OCI-LY7 (cell line): ENCODE data around the gene SERINC5. TPM values are rescaled to one million over a fixed set of nuclear protein-coding genes. Genes with fewer than 3 reads are reported as not detected.
A peak's percentile ranks its signal among the peaks of the same experiment; 100 is the strongest.

ENCODE experiments used
- BruUV-seq: library from RNA; stranded (reverse); fragments of 400-500 nt; replicated peaks from 2 replicates; lab custom pipeline; 2021; lab: Mats Ljungman, UMichigan
- CTCF ChIA-PET: fragments of 300-600 bp; sonication (Branson Sonifier 250); formaldehyde crosslinking; loops from one replicate; lab custom pipeline; 2022; ENCODE audit warnings: antibody characterized with exemption; ENCODE audit not compliant: unreplicated experiment; lab: Charles Lee
- POLR2A ChIA-PET: fragments of 300-600 bp; sonication (Branson Sonifier 250); formaldehyde crosslinking; loops from one replicate; lab custom pipeline; 2022; ENCODE audit warnings: antibody characterized with exemption; lab: Charles Lee
- DNase-seq: peaks from one replicate; pipeline ENCODE4 v3.0.0-alpha.2; 2015; ENCODE audit warnings: low spot score
- H2AFZ ChIP-seq: fragments of 200-600 bp; sonication (generic), shearing (Covaris generic); 2 replicates; pipeline ENCODE4 v1.6.1; 2014; ENCODE audit warnings: mild to moderate bottlenecking, antibody characterized with exemption, low read length, moderate library complexity
- H3K27ac ChIP-seq: fragments of 200-600 bp; sonication (generic); 2 replicates; pipeline ENCODE4 v1.5.1; 2014; ENCODE audit warnings: mixed run types, low read depth, mild to moderate bottlenecking, moderate library complexity, low read length, inconsistent platforms; ENCODE audit not compliant: poor library complexity, severe bottlenecking
- H3K36me3 ChIP-seq: fragments of 200-600 bp; sonication (generic); 2 replicates; pipeline ENCODE4 v1.6.1; 2014; ENCODE audit warnings: mild to moderate bottlenecking, antibody characterized with exemption, low read length, moderate library complexity, mixed read lengths; ENCODE audit not compliant: insufficient read depth
- H3K4me1 ChIP-seq: fragments of 200-600 bp; sonication (generic); 2 replicates; pipeline ENCODE4 v1.5.1; 2014; ENCODE audit warnings: mild to moderate bottlenecking, low read length; ENCODE audit not compliant: insufficient read depth, poor library complexity, severe bottlenecking
- H3K4me2 ChIP-seq: fragments of 200-600 bp; sonication (generic); 2 replicates; pipeline ENCODE4 v1.6.1; 2014; ENCODE audit warnings: mild to moderate bottlenecking, low read length
- H3K4me3 ChIP-seq: fragments of 200-600 bp; sonication (generic); 2 replicates; pipeline ENCODE4 v1.5.1; 2014; ENCODE audit warnings: mild to moderate bottlenecking, low read depth, low read length; ENCODE audit not compliant: poor library complexity, severe bottlenecking
- H3K79me2 ChIP-seq: fragments of 200-600 bp; sonication (generic); 2 replicates; pipeline ENCODE4 v1.6.1; 2016; ENCODE audit warnings: low read depth, mild to moderate bottlenecking, low read length, moderate library complexity, mixed read lengths; ENCODE audit not compliant: insufficient read depth
- H3K9me2 ChIP-seq: fragments of 200-600 bp; sonication (generic); 2 replicates; pipeline ENCODE4 v1.6.1; 2016; ENCODE audit warnings: mild to moderate bottlenecking, low read length, mixed read lengths; ENCODE audit not compliant: insufficient read depth
- H3K9me3 ChIP-seq: fragments of 200-600 bp; sonication (generic); 2 replicates; pipeline ENCODE4 v1.6.1; 2014; ENCODE audit warnings: mild to moderate bottlenecking, mixed run types, low read length, mixed read lengths
- H4K20me1 ChIP-seq: fragments of 200-600 bp; sonication (generic); 2 replicates; pipeline ENCODE4 v1.6.1; 2014; ENCODE audit warnings: mild to moderate bottlenecking, antibody characterized with exemption, low read length, moderate library complexity, mixed read lengths; ENCODE audit not compliant: insufficient read depth
- CTCF ChIP-seq: fragments of 200-600 bp; sonication (generic); conservative IDR thresholded peaks from 2 replicates; pipeline ENCODE4 v1.5.1; 2014; ENCODE audit warnings: mild to moderate bottlenecking, antibody characterized with exemption, low read length, moderate library complexity, mixed read lengths
- EZH2phosphoT487 ChIP-seq: fragments of 200-600 bp; sonication (generic); IDR thresholded peaks from 2 replicates; pipeline ENCODE4 v1.6.1; 2018; ENCODE audit warnings: low read depth, borderline replicate concordance, mild to moderate bottlenecking, mixed run types, antibody characterized with exemption, low read length, moderate library complexity, mixed read lengths
- intact Hi-C: fragments of 100-400 bp; cut with micrococcal nuclease; formaldehyde crosslinking; loops from one replicate; pipeline ENCODE4 v1.10.0; 2022; ENCODE audit not compliant: unreplicated experiment
- total RNA-seq, 2 experiments: library from RNA; depleted of rRNA in 1 of 2; stranded (reverse); fragments of >200 nt in 1 of 2; shearing (Covaris generic) in 1 of 2; gene quantifications; 2 replicates each; pipeline ENCODE4 v1.2.3, GENCODE V29; 2014 to 2022

Gene SERINC5
- total RNA-seq, 2 experiments from 2014 or later = 31.2 to 87.9 TPM

DNA sequence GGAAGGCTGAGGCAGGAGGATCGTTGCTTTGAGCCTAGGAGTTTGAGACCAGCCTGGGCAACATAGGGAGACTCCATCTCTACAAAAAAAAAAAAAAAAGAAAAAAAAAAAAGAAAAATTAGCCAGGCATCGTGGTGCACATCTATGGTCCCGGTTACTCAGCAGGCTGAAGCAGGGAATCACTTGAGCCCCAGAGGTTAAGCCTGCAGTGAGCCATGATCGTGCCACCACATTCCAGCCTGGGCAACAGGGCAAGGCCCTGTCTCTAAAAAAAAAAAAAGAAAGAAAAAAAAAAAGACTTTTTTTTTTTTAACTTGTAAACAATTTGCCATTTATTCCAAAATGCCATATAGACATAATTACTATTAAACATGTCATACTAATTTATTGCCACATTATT is 64.5 kb downstream of the SERINC5 start:
- DNase-seq = no peak
- H3K27ac ChIP-seq = peak overlapping the region; percentile 98
- BruUV-seq = TSS peak; percentile 90
- intact Hi-C loops = loop anchor here (2.0 kb wide), 1 partner anchor 49 kb away; no protein-coding TSS in a partner anchor
- H3K4me2 ChIP-seq = peak overlapping the region; percentile 73
- ChIA-PET POLR2A (interaction anchor here (0.5 to 5.1 kb wide), 12 partner anchors 8 to 65 kb away, joined by 3 to 91 read pairs (median 6); partner anchors contain the start of gene SERINC5), CTCF (interaction anchor here (1.0 kb wide), 1 partner anchor 27 kb away, joined by 3 read pairs; no protein-coding TSS in a partner anchor)
- H2AFZ ChIP-seq = no peak overlapping the region; the same call in 1 of the 2 replicates
- H3K4me1 ChIP-seq = peaks cover 99% of the 10 kb centered on the region
- peak overlapping the region; percentile 54 for H3K4me3 ChIP-seq
- H4K20me1 ChIP-seq = no peaks in the 10 kb centered on the region
- no peak for TF ChIP-seq EZH2phosphoT487
- no peak for TF ChIP-seq CTCF
- no peaks in the 10 kb centered on the region for H3K9me2 ChIP-seq
- H3K36me3 ChIP-seq = peaks cover 16% of the 10 kb centered on the region
- no peaks in the 10 kb centered on the region for H3K9me3 ChIP-seq
- peaks cover 95% of the 10 kb centered on the region for H3K79me2 ChIP-seq

GRCh38 chr5:80190960-80191359 is 64.9 kb downstream of the SERINC5 start:
- Histone ChIP-seq H2AFZ (peak overlapping the region; percentile 32; the same call in 1 of the 2 replicates), H4K20me1 (no peaks in the 10 kb centered on the region), H3K36me3 (peaks cover 14% of the 10 kb centered on the region), H3K9me2 (no peaks in the 10 kb centered on the region), H3K4me2 (peak overlapping the region; percentile 73), H3K4me1 (peaks cover 100% of the 10 kb centered on the region), H3K9me3 (no peaks in the 10 kb centered on the region), H3K27ac (peak overlapping the region; percentile 98), H3K4me3 (peak overlapping the region; percentile 54), H3K79me2 (peaks cover 95% of the 10 kb centered on the region)
- CTCF ChIA-PET = no interaction called here
- TF ChIP-seq EZH2phosphoT487 (no peak), CTCF (no peak)
- no TSS peak for BruUV-seq
- DNase-seq = peak; percentile 80
- POLR2A ChIA-PET = interaction anchor here (1.0 to 2.8 kb wide), 4 partner anchors 9 to 64 kb away, joined by 3 to 26 read pairs (median 6); partner anchors contain the start of gene SERINC5
- intact Hi-C loops = loop anchor here (2.0 kb wide), 1 partner anchor 48 kb away; no protein-coding TSS in a partner anchor

GRCh38 chr5:80189701-80190100 is 66.1 kb downstream of the SERINC5 start:
- H3K4me2 ChIP-seq = peak overlapping the region; percentile 73
- peaks cover 6% of the 10 kb centered on the region; the same call in 1 of the 2 replicates for H3K36me3 ChIP-seq
- no peak overlapping the region; the same call in 1 of the 2 replicates for H2AFZ ChIP-seq
- H3K4me3 ChIP-seq = peak overlapping the region; percentile 54
- peak overlapping the region; percentile 98 for H3K27ac ChIP-seq
- H4K20me1 ChIP-seq = no peaks in the 10 kb centered on the region
- no peaks in the 10 kb centered on the region for H3K9me2 ChIP-seq
- no TSS peak for BruUV-seq
- DNase-seq = peak; percentile 60
- POLR2A ChIA-PET = interaction anchor here (0.6 to 2.8 kb wide), 15 partner anchors 8 to 205 kb away, joined by 3 to 26 read pairs (median 4); partner anchors contain the start of gene SERINC5
- CTCF ChIA-PET = interaction anchor here (1.3 kb wide), 1 partner anchor 61 kb away, joined by 5 read pairs; no protein-coding TSS in a partner anchor
- intact Hi-C loops = loop anchor here (2.0 to 10.0 kb wide), 3 partner anchors 47 to 1465 kb away; partner anchors contain the start of genes DHFR and MSH3
- H3K4me1 ChIP-seq = peaks cover 100% of the 10 kb centered on the region
- TF ChIP-seq EZH2phosphoT487 = no peak
- TF ChIP-seq CTCF = no peak
- H3K79me2 ChIP-seq = peaks cover 90% of the 10 kb centered on the region
- H3K9me3 ChIP-seq = no peaks in the 10 kb centered on the region
